GM23338 (cell line): ENCODE results near the gene UPF2. TPM values are rescaled to one million over a fixed set of nuclear protein-coding genes. Genes with fewer than 3 reads are reported as not detected.

Source experiments
- ATAC-seq: fragments of 200-7000 bp; cut with Tn5 transposase; 3 replicates; pipeline ENCODE4 v1.9.1; 2020
- DNase-seq: peaks from one replicate; pipeline ENCODE4 v3.0.0-alpha.2; 2015; ENCODE audit warnings: low spot score
- H2AFZ ChIP-seq: fragments of 200-600 bp; sonication (generic); 2 replicates; pipeline ENCODE4 v1.8.0; 2016; ENCODE audit warnings: antibody characterized with exemption, mild to moderate bottlenecking, moderate library complexity
- H3F3A ChIP-seq: fragments of 200-600 bp; sonication (generic); replicated peaks from 2 replicates; pipeline ENCODE4 v1.8.0; 2017; ENCODE audit warnings: antibody characterized with exemption, mixed run types, low read depth
- H3K27ac ChIP-seq: fragments of 200-600 bp; sonication (generic); 2 replicates; pipeline ENCODE4 v1.6.1; 2016; ENCODE audit warnings: low read depth
- H3K27me3 ChIP-seq: fragments of 200-600 bp; sonication (generic); 2 replicates; pipeline ENCODE4 v1.8.0; 2016; ENCODE audit warnings: mild to moderate bottlenecking, mixed run types, moderate library complexity; ENCODE audit not compliant: insufficient read depth
- H3K36me3 ChIP-seq: fragments of 200-600 bp; sonication (generic); 2 replicates; pipeline ENCODE4 v1.8.0; 2016; ENCODE audit warnings: mild to moderate bottlenecking; ENCODE audit not compliant: insufficient read depth
- H3K4me1 ChIP-seq: fragments of 200-600 bp; sonication (generic); 2 replicates; pipeline ENCODE4 v1.8.0; 2016; ENCODE audit warnings: mild to moderate bottlenecking, moderate library complexity; ENCODE audit not compliant: insufficient read depth
- H3K4me2 ChIP-seq: fragments of 200-600 bp; sonication (generic); 2 replicates; pipeline ENCODE4 v1.7.1; 2017; ENCODE audit warnings: mixed run types
- H3K4me3 ChIP-seq: fragments of 200-600 bp; sonication (generic); 2 replicates; pipeline ENCODE4 v1.6.1; 2016; ENCODE audit warnings: mixed run types
- H3K79me2 ChIP-seq: fragments of 200-600 bp; sonication (generic); replicated peaks from 2 replicates; pipeline ENCODE4 v1.8.0; 2017; ENCODE audit warnings: mild to moderate bottlenecking; ENCODE audit not compliant: insufficient read depth
- H3K9me2 ChIP-seq: fragments of 200-600 bp; sonication (generic); 2 replicates; pipeline ENCODE4 v1.8.0; 2017; ENCODE audit not compliant: insufficient read depth
- H4K20me1 ChIP-seq: fragments of 200-600 bp; sonication (generic); replicated peaks from 2 replicates; pipeline ENCODE4 v1.8.0; 2017; ENCODE audit warnings: mild to moderate bottlenecking; ENCODE audit not compliant: insufficient read depth
- H3K27ac Mint-ChIP-seq: 2 replicates; pipeline ENCODE4 v1.8.0; 2020; ENCODE audit warnings: inconsistent platforms, mild to moderate bottlenecking, moderate library complexity, mixed read lengths
- H3K27me3 Mint-ChIP-seq: 3 replicates; pipeline ENCODE4 v1.8.0; 2022; ENCODE audit warnings: low read depth, mild to moderate bottlenecking, moderate library complexity, mixed read lengths, inconsistent platforms; ENCODE audit not compliant: insufficient read depth, poor library complexity
- H3K36me3 Mint-ChIP-seq: 3 replicates; pipeline ENCODE4 v1.8.0; 2021; ENCODE audit warnings: low read depth, mild to moderate bottlenecking, inconsistent platforms, moderate library complexity, mixed read lengths
- H3K4me1 Mint-ChIP-seq: 3 replicates; pipeline ENCODE4 v1.8.0; 2020; ENCODE audit warnings: mild to moderate bottlenecking, inconsistent platforms, mixed read lengths
- H3K4me3 Mint-ChIP-seq: 3 replicates; pipeline ENCODE4 v1.8.0; 2021; ENCODE audit warnings: moderate library complexity, mild to moderate bottlenecking, inconsistent platforms, mixed read lengths
- H3K9me3 Mint-ChIP-seq: 3 replicates; pipeline ENCODE4 v1.8.0; 2020; ENCODE audit warnings: moderate library complexity, mild to moderate bottlenecking, inconsistent platforms, mixed read lengths
- CREB1 ChIP-seq: fragments of 250-450 bp; sonication (Bioruptor Pico); IDR thresholded peaks from 2 replicates; pipeline ENCODE4 v1.5.0; 2020; ENCODE audit warnings: low read depth, mild to moderate bottlenecking, moderate library complexity
- EZH2 ChIP-seq: fragments of 200-600 bp; sonication (generic); IDR thresholded peaks from one replicate; pipeline ENCODE4 v1.8.0; 2017; ENCODE audit warnings: antibody characterized with exemption, mild to moderate bottlenecking, low read depth; ENCODE audit not compliant: unreplicated experiment
- JUNB ChIP-seq: IDR thresholded peaks from one replicate; pipeline ENCODE4 v1.6.1; 2016; ENCODE audit warnings: antibody characterized with exemption; ENCODE audit not compliant: unreplicated experiment
- NANOG ChIP-seq: IDR thresholded peaks from 2 replicates; pipeline ENCODE4 v1.6.1; 2016; ENCODE audit warnings: antibody characterized with exemption, borderline replicate concordance
- STAT1 ChIP-seq: IDR thresholded peaks from one replicate; pipeline ENCODE4 v1.6.1; 2016; ENCODE audit warnings: antibody characterized with exemption; ENCODE audit not compliant: unreplicated experiment
- ZNF114 ChIP-seq: fragments of 250-450 bp; sonication (Bioruptor Pico); IDR thresholded peaks from 2 replicates; pipeline ENCODE4 v1.5.0; 2020; ENCODE audit warnings: mild to moderate bottlenecking, moderate library complexity
- polyA plus RNA-seq: library from polyadenylated mRNA; unstranded; fragments of >200 nt; fragmentation: Nextera tagmentation; extraction: Ambion mirVana; gene quantifications from 2 replicates; pipeline ENCODE4 v1.2.1, GENCODE V29; 2016
- total RNA-seq: library from RNA; depleted of rRNA; stranded (reverse); fragments of >200 nt; shearing (Covaris generic); gene quantifications from 2 replicates; pipeline ENCODE4 v1.2.3, GENCODE V29; 2014
- TF ChIP-seq, protein P1 (sequence below), 2 experiments: fragments of 200-600 bp in 1 of 2; sonication (generic) in 1 of 2; conservative IDR thresholded peaks; 2 replicates each; pipeline versions ENCODE4 v1.5.1 to v1.6.1; 2016 to 2017; ENCODE audit warnings: antibody characterized with exemption in 2 of 2, low read depth in 2 of 2, mild to moderate bottlenecking in 2 of 2, moderate library complexity in 1 of 2
- TF ChIP-seq, protein P2 (sequence below): IDR thresholded peaks from 2 replicates; pipeline ENCODE4 v1.6.1; 2016; ENCODE audit warnings: antibody characterized with exemption
- TF ChIP-seq, protein P3 (sequence below): fragments of 250-450 bp; sonication (Bioruptor Pico); IDR thresholded peaks from 2 replicates; pipeline ENCODE4 v1.5.0; 2020; ENCODE audit warnings: mild to moderate bottlenecking, moderate library complexity

Gene UPF2
- total and polyA plus RNA-seq, 2 experiments from 2014 or later, result 29.0 to 78.5 TPM

DNA sequence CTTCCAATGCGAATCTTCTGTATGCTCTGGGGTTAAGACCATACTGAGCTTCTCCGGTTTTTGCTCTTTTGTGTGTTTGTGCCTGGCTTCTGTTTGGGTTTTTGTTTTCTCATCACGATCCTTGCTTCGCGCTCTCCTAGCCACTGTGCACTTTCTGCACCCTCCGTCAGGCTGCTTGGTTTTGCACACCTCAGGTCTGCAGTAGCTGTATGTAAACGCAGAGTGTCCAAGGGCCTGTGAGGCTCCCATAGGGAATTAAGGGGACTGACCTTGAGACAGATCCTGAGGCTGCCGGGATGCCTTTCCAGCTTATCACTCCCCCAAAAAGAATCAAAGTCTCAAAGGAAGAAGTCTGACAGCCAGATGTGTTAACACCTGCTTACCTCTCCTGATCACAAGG is 124.2 kb downstream of the UPF2 start:
- Histone ChIP-seq H2AFZ (no peak overlapping the region), H3K4me2 (no peak overlapping the region), H3K36me3 (peaks cover 14% of the 10 kb centered on the region; the same call in 1 of the 2 replicates), H3K4me3 (no peak overlapping the region), H3F3A (0 out of 2 replicates have a peak, but pooled peaks cover 5% of the 10 kb centered on the region), H3K4me1 (peaks cover 4% of the 10 kb centered on the region; the same call in 1 of the 2 replicates), H3K9me2 (no peaks in the 10 kb centered on the region), H3K27me3 (no peaks in the 10 kb centered on the region), H3K79me2 (no peaks in the 10 kb centered on the region), H3K27ac (peak overlapping the region; percentile 69; the same call in 1 of the 2 replicates), H4K20me1 (no peaks in the 10 kb centered on the region)
- Mint-ChIP-seq H3K4me1 (peaks cover 16% of the 10 kb centered on the region), H3K27me3 (peaks cover 11% of the 10 kb centered on the region), H3K27ac (no peak overlapping the region), H3K4me3 (no peak overlapping the region), H3K9me3 (no peaks in the 10 kb centered on the region), H3K36me3 (peaks cover 27% of the 10 kb centered on the region)
- ATAC-seq, result no peak
- TF ChIP-seq, protein P1, sequence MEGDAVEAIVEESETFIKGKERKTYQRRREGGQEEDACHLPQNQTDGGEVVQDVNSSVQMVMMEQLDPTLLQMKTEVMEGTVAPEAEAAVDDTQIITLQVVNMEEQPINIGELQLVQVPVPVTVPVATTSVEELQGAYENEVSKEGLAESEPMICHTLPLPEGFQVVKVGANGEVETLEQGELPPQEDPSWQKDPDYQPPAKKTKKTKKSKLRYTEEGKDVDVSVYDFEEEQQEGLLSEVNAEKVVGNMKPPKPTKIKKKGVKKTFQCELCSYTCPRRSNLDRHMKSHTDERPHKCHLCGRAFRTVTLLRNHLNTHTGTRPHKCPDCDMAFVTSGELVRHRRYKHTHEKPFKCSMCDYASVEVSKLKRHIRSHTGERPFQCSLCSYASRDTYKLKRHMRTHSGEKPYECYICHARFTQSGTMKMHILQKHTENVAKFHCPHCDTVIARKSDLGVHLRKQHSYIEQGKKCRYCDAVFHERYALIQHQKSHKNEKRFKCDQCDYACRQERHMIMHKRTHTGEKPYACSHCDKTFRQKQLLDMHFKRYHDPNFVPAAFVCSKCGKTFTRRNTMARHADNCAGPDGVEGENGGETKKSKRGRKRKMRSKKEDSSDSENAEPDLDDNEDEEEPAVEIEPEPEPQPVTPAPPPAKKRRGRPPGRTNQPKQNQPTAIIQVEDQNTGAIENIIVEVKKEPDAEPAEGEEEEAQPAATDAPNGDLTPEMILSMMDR (conservative IDR thresholded peaks at IDR 0.05; ENCODE audit: low read depth in 2 of 2), result no peak
- TF ChIP-seq EZH2 (no peak), STAT1 (no peak), NANOG (no peak), JUNB (no peak), CREB1 (CRISPR knock-in tag) (no peak), ZNF114 (no peak)
- TF ChIP-seq, protein P2, sequence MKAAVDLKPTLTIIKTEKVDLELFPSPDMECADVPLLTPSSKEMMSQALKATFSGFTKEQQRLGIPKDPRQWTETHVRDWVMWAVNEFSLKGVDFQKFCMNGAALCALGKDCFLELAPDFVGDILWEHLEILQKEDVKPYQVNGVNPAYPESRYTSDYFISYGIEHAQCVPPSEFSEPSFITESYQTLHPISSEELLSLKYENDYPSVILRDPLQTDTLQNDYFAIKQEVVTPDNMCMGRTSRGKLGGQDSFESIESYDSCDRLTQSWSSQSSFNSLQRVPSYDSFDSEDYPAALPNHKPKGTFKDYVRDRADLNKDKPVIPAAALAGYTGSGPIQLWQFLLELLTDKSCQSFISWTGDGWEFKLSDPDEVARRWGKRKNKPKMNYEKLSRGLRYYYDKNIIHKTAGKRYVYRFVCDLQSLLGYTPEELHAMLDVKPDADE, result no peak
- TF ChIP-seq, protein P3, sequence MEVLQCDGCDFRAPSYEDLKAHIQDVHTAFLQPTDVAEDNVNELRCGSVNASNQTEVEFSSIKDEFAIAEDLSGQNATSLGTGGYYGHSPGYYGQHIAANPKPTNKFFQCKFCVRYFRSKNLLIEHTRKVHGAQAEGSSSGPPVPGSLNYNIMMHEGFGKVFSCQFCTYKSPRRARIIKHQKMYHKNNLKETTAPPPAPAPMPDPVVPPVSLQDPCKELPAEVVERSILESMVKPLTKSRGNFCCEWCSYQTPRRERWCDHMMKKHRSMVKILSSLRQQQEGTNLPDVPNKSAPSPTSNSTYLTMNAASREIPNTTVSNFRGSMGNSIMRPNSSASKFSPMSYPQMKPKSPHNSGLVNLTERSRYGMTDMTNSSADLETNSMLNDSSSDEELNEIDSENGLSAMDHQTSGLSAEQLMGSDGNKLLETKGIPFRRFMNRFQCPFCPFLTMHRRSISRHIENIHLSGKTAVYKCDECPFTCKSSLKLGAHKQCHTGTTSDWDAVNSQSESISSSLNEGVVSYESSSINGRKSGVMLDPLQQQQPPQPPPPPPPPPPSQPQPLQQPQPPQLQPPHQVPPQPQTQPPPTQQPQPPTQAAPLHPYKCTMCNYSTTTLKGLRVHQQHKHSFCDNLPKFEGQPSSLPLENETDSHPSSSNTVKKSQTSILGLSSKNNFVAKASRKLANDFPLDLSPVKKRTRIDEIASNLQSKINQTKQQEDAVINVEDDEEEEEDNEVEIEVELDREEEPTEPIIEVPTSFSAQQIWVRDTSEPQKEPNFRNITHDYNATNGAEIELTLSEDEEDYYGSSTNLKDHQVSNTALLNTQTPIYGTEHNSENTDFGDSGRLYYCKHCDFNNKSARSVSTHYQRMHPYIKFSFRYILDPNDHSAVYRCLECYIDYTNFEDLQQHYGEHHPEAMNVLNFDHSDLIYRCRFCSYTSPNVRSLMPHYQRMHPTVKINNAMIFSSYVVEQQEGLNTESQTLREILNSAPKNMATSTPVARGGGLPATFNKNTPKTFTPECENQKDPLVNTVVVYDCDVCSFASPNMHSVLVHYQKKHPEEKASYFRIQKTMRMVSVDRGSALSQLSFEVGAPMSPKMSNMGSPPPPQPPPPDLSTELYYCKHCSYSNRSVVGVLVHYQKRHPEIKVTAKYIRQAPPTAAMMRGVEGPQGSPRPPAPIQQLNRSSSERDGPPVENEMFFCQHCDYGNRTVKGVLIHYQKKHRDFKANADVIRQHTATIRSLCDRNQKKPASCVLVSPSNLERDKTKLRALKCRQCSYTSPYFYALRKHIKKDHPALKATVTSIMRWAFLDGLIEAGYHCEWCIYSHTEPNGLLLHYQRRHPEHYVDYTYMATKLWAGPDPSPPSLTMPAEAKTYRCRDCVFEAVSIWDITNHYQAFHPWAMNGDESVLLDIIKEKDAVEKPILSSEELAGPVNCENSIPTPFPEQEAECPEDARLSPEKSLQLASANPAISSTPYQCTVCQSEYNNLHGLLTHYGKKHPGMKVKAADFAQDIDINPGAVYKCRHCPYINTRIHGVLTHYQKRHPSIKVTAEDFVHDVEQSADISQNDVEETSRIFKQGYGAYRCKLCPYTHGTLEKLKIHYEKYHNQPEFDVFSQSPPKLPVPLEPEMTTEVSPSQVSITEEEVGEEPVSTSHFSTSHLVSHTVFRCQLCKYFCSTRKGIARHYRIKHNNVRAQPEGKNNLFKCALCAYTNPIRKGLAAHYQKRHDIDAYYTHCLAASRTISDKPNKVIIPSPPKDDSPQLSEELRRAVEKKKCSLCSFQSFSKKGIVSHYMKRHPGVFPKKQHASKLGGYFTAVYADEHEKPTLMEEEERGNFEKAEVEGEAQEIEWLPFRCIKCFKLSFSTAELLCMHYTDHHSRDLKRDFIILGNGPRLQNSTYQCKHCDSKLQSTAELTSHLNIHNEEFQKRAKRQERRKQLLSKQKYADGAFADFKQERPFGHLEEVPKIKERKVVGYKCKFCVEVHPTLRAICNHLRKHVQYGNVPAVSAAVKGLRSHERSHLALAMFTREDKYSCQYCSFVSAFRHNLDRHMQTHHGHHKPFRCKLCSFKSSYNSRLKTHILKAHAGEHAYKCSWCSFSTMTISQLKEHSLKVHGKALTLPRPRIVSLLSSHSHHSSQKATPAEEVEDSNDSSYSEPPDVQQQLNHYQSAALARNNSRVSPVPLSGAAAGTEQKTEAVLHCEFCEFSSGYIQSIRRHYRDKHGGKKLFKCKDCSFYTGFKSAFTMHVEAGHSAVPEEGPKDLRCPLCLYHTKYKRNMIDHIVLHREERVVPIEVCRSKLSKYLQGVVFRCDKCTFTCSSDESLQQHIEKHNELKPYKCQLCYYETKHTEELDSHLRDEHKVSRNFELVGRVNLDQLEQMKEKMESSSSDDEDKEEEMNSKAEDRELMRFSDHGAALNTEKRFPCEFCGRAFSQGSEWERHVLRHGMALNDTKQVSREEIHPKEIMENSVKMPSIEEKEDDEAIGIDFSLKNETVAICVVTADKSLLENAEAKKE, result no peak
- no peak for DNase-seq
